HG03342 (cell line): ENCODE results near the gene CLSTN2.

Experiments used
- ATAC-seq: cut with Tn5 transposase; IDR thresholded peaks from one replicate; pipeline ENCODE4 v1.9.1; 2021; ENCODE audit warnings: mild to moderate bottlenecking, moderate library complexity; ENCODE audit not compliant: unreplicated experiment

Gene CLSTN2

DNA sequence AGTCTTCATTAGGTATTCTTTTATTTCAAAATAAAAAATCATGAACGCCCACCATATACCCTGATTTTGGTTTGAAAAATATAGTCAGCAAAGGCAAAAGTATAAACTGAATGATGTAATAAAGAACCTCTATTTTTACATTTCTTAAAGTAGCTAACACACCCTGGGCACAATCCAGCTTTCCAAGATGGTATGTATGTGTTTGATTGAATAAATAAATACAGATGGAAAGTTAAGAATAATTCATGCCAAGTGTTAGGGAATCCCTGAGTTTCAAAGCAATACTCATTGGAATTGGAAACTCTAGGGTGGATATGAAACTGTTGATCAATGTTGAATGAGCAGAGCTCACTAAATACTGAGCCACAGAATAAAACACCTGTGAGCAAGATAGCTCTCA is 679.0 kb downstream of the CLSTN2 start:
- no peak for ATAC-seq

DNA sequence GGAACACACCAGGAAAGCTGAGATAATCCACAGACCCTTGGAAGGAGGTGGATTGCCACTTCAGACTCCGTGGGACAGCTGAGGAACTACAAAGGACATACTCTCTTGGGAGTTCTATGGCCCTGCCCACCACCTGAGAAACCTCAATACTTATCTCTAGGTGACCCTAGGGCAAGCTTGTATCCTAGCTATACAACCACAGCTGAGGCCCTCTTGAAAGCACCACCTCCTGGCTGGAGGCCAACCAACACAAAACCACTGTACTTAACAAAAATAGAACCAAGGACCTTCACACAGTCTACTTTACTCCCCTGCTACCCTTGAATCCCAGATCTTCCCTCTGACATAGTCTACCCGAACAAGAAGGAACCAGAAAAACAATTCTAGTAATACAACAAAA is 682.1 kb downstream of the CLSTN2 start:
- ATAC-seq: no peak

DNA sequence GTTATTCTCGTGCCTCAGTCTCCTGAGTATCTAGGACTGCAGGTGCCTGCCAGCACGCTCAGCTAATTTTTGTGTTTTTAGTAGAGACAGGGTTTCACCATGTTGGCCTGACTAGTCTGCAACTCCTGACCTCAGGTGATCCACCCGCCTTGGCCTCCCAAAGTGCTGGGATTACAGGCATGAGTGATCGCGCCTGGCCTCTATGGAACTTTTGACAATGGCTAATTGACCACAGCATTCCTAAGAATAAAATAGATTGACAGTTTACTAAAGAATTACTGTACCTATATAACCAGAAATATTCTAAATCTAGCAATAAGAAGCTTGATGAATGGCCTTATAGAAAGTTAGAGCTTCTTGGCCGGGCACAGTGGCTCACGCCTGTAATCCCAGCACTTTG is 691.9 kb downstream of the CLSTN2 start:
- no peak for ATAC-seq
